SH-SY5Y (cell line): ENCODE results near the gene ZDHHC8.

Experiments used
- GATA2 ChIP-seq: IDR thresholded peaks from 2 replicates; pipeline ENCODE4 v1.6.1; 2011; ENCODE audit warnings: mild to moderate bottlenecking, low read depth, low read length
- GATA3 ChIP-seq: IDR thresholded peaks from 2 replicates; pipeline ENCODE4 v1.6.1; 2011; ENCODE audit warnings: low read depth, mild to moderate bottlenecking, low read length, moderate library complexity

DNA sequence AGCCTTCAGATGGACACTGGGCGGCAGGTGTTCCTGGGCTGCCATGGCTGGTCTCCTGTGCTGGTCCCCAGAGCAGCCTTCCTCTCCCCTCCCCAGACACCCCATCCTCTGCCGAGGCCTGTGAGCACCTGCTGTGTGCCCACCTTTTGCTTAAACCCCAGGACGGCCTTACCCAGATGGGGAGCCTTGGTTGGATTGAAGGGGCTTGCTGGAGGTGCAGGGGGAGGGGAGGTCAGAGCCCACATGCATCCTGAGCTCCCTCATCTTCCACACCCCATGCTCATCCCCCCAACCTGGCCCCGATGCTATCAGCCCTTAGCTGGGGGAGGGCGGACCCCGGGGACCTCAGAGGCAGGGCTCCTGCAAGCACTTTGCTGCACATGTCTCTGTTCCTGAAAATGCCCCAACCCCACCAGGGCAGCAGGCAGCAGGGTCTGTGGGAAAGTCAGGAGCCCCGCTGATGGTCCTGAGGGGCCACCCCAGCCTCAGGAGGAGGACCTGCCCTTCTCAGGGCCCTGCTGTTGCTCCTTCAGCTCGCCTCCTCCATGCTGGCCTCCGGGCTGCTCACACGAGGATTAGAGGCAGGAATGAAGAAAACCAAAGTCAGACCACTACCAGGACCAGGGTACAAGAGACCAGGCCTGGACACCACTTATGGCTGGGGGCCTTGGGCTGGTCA, 60.8 kb downstream of the ZDHHC8 start:
- TF ChIP-seq GATA2 (no peak), GATA3 (no peak)
